Uterus (tissue), 2 donors: ENCODE data around the gene KCTD3.

Experiments used
- CTCF ChIP-seq, 4 experiments: fragments of 200-600 bp in 2 of 4; fragments of 450-650 bp in 2 of 4; sonication (generic) in 2 of 4; IDR thresholded peaks; one replicate each; pipeline ENCODE4 v1.5.1; 2016 to 2019; ENCODE audit warnings: antibody characterized with exemption in 4 of 4, mild to moderate bottlenecking in 2 of 4, moderate library complexity in 1 of 4
- POLR2A ChIP-seq, 2 donors: fragments of 450-650 bp; IDR thresholded peaks; one replicate each; pipeline ENCODE4 v1.6.1; 2016; ENCODE audit warnings: antibody characterized with exemption in 2 of 2, mild to moderate bottlenecking in 1 of 2, moderate library complexity in 1 of 2

DNA sequence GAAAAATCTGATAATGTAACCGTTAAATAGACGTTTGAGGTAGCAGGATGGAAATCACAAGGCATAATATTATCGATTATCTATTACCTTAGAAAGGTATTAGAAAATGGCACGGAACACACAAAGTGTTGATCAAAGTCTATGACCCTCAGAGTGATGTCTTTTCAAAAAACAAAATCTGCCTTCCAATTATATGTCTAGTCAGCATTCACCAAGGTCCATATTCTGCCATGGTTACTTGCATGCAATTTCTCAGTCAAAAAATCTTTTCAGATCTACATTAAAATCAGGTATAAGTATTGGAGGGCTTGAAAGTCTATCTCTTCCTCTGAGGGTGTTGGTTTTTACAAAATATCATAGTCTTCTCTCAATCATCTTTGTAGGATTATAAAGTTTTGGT, 81.9 kb downstream of the KCTD3 start:
- TF ChIP-seq CTCF (IDR thresholded peaks at IDR 0.05) (no peak), POLR2A (IDR thresholded peaks at IDR 0.05) (no peak)
